ENCODE results near the gene TRAF2. TPM values are rescaled to one million over a fixed set of nuclear protein-coding genes. Genes with fewer than 3 reads are reported as not detected.

Gene TRAF2
- total and polyA plus RNA-seq, 9 of the 15 experiments (the other 6 are each of a cell fraction or from before 2014, with no cell fraction given), result 0.24 to 45.2 (median 18.0) TPM

DNA sequence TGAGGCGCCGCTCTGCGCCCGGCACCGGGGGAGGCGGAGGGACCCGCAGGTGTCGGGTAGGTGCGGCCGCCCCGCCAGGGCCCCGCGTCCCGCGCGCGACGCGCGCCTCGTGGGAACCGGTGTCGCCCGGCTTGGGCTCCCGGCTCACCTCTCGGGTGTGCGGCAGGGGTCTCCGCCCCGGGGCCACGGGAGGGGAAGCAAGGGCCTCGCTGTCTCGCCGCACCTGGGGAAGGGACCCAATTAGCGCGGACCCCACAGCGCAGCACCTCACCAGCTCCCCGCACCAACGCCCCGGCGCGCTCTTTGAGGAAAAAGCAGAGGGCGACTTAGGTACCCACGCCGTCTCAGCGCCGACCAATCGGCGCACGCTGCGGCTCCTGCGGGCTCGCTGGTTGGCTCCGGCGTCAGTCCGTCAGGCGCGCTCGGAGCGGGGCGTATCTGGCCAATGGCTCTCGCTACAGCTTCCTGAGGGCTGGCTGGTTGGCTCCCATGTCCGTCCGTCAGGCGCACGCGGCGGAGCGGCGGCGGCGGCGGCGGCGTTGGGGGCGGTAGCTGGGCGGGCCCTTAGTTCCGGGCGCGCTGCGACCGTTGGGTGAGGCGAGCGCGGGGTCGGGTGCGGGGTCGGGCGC lies at the start of gene TRAF2 (continued):
- TF ChIP-seq, protein P1, sequence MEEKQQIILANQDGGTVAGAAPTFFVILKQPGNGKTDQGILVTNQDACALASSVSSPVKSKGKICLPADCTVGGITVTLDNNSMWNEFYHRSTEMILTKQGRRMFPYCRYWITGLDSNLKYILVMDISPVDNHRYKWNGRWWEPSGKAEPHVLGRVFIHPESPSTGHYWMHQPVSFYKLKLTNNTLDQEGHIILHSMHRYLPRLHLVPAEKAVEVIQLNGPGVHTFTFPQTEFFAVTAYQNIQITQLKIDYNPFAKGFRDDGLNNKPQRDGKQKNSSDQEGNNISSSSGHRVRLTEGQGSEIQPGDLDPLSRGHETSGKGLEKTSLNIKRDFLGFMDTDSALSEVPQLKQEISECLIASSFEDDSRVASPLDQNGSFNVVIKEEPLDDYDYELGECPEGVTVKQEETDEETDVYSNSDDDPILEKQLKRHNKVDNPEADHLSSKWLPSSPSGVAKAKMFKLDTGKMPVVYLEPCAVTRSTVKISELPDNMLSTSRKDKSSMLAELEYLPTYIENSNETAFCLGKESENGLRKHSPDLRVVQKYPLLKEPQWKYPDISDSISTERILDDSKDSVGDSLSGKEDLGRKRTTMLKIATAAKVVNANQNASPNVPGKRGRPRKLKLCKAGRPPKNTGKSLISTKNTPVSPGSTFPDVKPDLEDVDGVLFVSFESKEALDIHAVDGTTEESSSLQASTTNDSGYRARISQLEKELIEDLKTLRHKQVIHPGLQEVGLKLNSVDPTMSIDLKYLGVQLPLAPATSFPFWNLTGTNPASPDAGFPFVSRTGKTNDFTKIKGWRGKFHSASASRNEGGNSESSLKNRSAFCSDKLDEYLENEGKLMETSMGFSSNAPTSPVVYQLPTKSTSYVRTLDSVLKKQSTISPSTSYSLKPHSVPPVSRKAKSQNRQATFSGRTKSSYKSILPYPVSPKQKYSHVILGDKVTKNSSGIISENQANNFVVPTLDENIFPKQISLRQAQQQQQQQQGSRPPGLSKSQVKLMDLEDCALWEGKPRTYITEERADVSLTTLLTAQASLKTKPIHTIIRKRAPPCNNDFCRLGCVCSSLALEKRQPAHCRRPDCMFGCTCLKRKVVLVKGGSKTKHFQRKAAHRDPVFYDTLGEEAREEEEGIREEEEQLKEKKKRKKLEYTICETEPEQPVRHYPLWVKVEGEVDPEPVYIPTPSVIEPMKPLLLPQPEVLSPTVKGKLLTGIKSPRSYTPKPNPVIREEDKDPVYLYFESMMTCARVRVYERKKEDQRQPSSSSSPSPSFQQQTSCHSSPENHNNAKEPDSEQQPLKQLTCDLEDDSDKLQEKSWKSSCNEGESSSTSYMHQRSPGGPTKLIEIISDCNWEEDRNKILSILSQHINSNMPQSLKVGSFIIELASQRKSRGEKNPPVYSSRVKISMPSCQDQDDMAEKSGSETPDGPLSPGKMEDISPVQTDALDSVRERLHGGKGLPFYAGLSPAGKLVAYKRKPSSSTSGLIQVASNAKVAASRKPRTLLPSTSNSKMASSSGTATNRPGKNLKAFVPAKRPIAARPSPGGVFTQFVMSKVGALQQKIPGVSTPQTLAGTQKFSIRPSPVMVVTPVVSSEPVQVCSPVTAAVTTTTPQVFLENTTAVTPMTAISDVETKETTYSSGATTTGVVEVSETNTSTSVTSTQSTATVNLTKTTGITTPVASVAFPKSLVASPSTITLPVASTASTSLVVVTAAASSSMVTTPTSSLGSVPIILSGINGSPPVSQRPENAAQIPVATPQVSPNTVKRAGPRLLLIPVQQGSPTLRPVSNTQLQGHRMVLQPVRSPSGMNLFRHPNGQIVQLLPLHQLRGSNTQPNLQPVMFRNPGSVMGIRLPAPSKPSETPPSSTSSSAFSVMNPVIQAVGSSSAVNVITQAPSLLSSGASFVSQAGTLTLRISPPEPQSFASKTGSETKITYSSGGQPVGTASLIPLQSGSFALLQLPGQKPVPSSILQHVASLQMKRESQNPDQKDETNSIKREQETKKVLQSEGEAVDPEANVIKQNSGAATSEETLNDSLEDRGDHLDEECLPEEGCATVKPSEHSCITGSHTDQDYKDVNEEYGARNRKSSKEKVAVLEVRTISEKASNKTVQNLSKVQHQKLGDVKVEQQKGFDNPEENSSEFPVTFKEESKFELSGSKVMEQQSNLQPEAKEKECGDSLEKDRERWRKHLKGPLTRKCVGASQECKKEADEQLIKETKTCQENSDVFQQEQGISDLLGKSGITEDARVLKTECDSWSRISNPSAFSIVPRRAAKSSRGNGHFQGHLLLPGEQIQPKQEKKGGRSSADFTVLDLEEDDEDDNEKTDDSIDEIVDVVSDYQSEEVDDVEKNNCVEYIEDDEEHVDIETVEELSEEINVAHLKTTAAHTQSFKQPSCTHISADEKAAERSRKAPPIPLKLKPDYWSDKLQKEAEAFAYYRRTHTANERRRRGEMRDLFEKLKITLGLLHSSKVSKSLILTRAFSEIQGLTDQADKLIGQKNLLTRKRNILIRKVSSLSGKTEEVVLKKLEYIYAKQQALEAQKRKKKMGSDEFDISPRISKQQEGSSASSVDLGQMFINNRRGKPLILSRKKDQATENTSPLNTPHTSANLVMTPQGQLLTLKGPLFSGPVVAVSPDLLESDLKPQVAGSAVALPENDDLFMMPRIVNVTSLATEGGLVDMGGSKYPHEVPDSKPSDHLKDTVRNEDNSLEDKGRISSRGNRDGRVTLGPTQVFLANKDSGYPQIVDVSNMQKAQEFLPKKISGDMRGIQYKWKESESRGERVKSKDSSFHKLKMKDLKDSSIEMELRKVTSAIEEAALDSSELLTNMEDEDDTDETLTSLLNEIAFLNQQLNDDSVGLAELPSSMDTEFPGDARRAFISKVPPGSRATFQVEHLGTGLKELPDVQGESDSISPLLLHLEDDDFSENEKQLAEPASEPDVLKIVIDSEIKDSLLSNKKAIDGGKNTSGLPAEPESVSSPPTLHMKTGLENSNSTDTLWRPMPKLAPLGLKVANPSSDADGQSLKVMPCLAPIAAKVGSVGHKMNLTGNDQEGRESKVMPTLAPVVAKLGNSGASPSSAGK (IDR thresholded peaks at IDR 0.05), result 0 out of 2 replicates have a peak, but pooled peaks have one; percentile 48
- TF ChIP-seq ATF1 (CRISPR knock-in tag; IDR thresholded peaks at IDR 0.05), result peak; percentile 62
- peak; percentile 94 for TF ChIP-seq ATF1 (tag; IDR thresholded peaks at IDR 0.05)
- TF ChIP-seq, protein P2, sequence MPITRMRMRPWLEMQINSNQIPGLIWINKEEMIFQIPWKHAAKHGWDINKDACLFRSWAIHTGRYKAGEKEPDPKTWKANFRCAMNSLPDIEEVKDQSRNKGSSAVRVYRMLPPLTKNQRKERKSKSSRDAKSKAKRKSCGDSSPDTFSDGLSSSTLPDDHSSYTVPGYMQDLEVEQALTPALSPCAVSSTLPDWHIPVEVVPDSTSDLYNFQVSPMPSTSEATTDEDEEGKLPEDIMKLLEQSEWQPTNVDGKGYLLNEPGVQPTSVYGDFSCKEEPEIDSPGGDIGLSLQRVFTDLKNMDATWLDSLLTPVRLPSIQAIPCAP (CRISPR knock-in tag; IDR thresholded peaks at IDR 0.05; ENCODE audit: borderline replicate concordance), result no peak
- no peak for TF ChIP-seq ZNF644 (tag; IDR thresholded peaks at IDR 0.05; ENCODE audit: low read depth)
- TF ChIP-seq ELF4 (CRISPR knock-in tag; IDR thresholded peaks at IDR 0.05), result no peak
- no peak for TF ChIP-seq DPF2 (IDR thresholded peaks at IDR 0.05)
- TF ChIP-seq ATF7 (IDR thresholded peaks at IDR 0.05), result peak; percentile 70
- TF ChIP-seq, protein P3, sequence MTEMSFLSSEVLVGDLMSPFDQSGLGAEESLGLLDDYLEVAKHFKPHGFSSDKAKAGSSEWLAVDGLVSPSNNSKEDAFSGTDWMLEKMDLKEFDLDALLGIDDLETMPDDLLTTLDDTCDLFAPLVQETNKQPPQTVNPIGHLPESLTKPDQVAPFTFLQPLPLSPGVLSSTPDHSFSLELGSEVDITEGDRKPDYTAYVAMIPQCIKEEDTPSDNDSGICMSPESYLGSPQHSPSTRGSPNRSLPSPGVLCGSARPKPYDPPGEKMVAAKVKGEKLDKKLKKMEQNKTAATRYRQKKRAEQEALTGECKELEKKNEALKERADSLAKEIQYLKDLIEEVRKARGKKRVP (CRISPR knock-in tag; IDR thresholded peaks at IDR 0.05), result peak; percentile 55
- no peak for TF ChIP-seq STAT5A (IDR thresholded peaks at IDR 0.05; ENCODE audit: borderline replicate concordance, low read length)
- TF ChIP-seq SUPT5H (IDR thresholded peaks at IDR 0.05), result peak; percentile 88
- peak; percentile 89 for TF ChIP-seq ERF (CRISPR knock-in tag; IDR thresholded peaks at IDR 0.05)
- peak in 1 of 3 experiments; percentile 24 for TF ChIP-seq YY1 (IDR thresholded peaks at IDR 0.05; ENCODE audit: borderline replicate concordance in 1 of 3, control insufficient read depth in 1 of 3, extremely low read depth in 1 of 3, insufficient read depth in 3 of 3, insufficient read length in 1 of 3, insufficient replicate concordance in 2 of 3, low read depth in 1 of 3, low read length in 2 of 3)
- peak; percentile 91 for TF ChIP-seq KDM5B (IDR thresholded peaks at IDR 0.05; ENCODE audit: insufficient replicate concordance, low read depth, low read length)
- no peak for TF ChIP-seq KHSRP (IDR thresholded peaks at IDR 0.05)
- TF ChIP-seq MAFG (tag; conservative IDR thresholded peaks at IDR 0.05), result no peak
